Mucosa of stomach (tissue), 1 donor: Measurements from ENCODE around the gene ACY1.

Experiments
- H3K27me3 ChIP-seq: one replicate; pipeline ENCODE4 v1.7.0; 2013; ENCODE audit warnings: mild to moderate bottlenecking, low read length; ENCODE audit not compliant: control insufficient read depth, insufficient read depth
- H3K36me3 ChIP-seq: one replicate; pipeline ENCODE4 v1.7.0; 2013; ENCODE audit warnings: low read length; ENCODE audit not compliant: control insufficient read depth, insufficient read depth
- H3K4me1 ChIP-seq: one replicate; pipeline ENCODE4 v1.7.0; 2013; ENCODE audit warnings: mild to moderate bottlenecking, low read length; ENCODE audit not compliant: control insufficient read depth, insufficient read depth
- H3K4me3 ChIP-seq: one replicate; pipeline ENCODE4 v1.7.0; 2013; ENCODE audit warnings: low read length
- H3K9ac ChIP-seq: one replicate; pipeline ENCODE4 v1.7.0; 2013; ENCODE audit warnings: mild to moderate bottlenecking, low read length, moderate library complexity
- H3K9me3 ChIP-seq: one replicate; pipeline ENCODE4 v1.7.0; 2013; ENCODE audit warnings: mild to moderate bottlenecking, low read length, moderate library complexity; ENCODE audit not compliant: control insufficient read depth
- donor health status: Pancreatic carcinoma.

ACY1 gene

DNA sequence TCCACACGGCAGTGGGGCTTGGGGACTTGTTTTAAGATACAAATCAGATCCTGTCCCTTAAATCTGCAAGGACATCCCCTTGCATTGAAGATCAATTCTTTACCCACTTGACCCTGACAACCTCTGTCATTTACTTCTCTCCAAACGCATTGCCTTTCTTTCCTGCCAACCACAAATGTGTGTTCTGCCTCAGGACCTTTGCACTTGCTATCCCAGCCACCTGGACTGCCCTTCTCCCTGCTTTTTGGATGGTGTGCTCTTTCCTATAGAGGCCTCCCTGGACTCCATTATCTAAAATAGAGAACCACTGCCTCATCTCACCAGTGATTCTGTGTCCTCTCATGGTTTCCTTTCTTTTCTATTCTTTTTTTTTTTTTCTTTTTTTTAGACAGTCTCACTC, 13.8 kb downstream of the ACY1 start:
- H3K27me3 ChIP-seq, result peaks cover 5% of the 10 kb centered on the region
- peaks cover 4% of the 10 kb centered on the region for H3K36me3 ChIP-seq
- H3K9me3 ChIP-seq, result no peaks in the 10 kb centered on the region
- no peak overlapping the region for H3K9ac ChIP-seq
- H3K4me1 ChIP-seq, result peaks cover 23% of the 10 kb centered on the region
- no peak overlapping the region for H3K4me3 ChIP-seq

DNA sequence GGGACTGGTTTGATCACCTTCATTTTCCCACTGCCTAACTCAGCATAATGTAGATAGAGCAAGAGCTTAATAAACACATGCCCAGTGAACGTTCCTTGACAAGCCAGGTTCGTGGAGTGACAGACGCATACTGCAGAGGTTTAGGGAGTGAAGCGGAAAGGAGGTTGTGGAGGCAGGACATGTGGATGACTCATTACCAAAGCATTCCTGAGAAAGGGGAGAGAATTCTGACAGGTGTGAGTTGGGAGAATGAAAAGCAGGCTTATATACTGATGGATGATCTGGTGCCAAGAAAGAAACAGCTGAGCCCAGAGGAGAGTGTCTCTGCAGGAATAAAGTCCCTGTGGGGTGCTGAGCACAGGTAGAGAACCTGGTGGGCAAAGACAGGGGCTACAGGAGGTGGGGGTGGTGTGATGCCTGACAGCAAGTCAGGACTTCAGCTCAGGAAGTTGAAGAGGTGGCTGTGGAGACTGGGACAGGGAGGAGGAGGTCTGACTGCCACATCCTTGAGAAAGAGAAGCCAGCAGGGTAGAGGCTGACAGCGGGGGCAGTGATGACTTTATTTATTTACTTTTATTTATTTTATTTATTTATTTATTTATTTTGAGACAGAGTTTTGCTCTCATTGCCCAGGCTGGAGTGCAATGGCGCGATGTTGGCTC, 14.7 kb downstream of the ACY1 start:
- Histone ChIP-seq H3K9me3 (no peaks in the 10 kb centered on the region), H3K9ac (no peak overlapping the region), H3K4me1 (peaks cover 23% of the 10 kb centered on the region), H3K4me3 (no peak overlapping the region), H3K27me3 (peaks cover 5% of the 10 kb centered on the region), H3K36me3 (peaks cover 4% of the 10 kb centered on the region)

- peaks cover 23% of the 10 kb centered on the region for H3K4me1 ChIP-seq
Measured at GRCh38 chr3:51998774-51999173, 15.4 kb downstream of the ACY1 start.

GRCh38 chr3:51999846-52000245, 16.5 kb downstream of the ACY1 start:
- Histone ChIP-seq H3K36me3 (no peaks in the 10 kb centered on the region), H3K9me3 (no peaks in the 10 kb centered on the region), H3K4me3 (no peak overlapping the region), H3K9ac (peak overlapping the region; percentile 41), H3K4me1 (peaks cover 13% of the 10 kb centered on the region), H3K27me3 (peaks cover 5% of the 10 kb centered on the region)

More at GRCh38 chr3:51998774-51999173, 15.4 kb downstream of the ACY1 start:
- H3K9ac ChIP-seq, result no peak overlapping the region
- H3K27me3 ChIP-seq, result peaks cover 5% of the 10 kb centered on the region
- peaks cover 4% of the 10 kb centered on the region for H3K36me3 ChIP-seq
- H3K4me3 ChIP-seq, result no peak overlapping the region
- H3K9me3 ChIP-seq, result no peaks in the 10 kb centered on the region

GRCh38 chr3:52001443-52001974, 18.2 kb downstream of the ACY1 start:
- H3K9me3 ChIP-seq, result no peaks in the 10 kb centered on the region
- no peak overlapping the region for H3K9ac ChIP-seq
- H3K4me1 ChIP-seq, result peaks cover 20% of the 10 kb centered on the region
- H3K36me3 ChIP-seq, result no peaks in the 10 kb centered on the region
- no peak overlapping the region for H3K4me3 ChIP-seq
- peaks cover 5% of the 10 kb centered on the region for H3K27me3 ChIP-seq

DNA sequence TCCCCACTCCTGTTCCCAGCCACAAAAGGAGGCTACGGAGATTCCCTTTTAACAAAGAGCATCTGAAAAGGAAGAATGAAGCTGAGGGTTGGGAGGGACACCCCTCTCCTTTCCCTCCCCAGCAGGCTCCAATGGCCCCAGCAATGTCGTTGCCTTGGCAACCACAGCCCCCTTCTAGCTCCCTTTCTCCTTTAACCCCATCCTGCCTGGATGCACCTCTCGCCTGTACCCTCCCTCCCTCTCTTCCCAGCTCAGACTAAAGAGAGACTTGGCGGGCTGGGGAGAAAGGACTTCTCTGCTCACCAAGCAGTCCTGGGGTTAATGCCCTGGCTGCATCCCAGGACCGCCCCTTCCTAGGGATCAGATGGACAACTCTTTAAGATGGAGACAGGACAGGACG, 19.4 kb downstream of the ACY1 start:
- Histone ChIP-seq H3K4me3 (no peak overlapping the region), H3K9me3 (no peaks in the 10 kb centered on the region), H3K36me3 (no peaks in the 10 kb centered on the region), H3K27me3 (peaks cover 5% of the 10 kb centered on the region), H3K4me1 (peaks cover 20% of the 10 kb centered on the region), H3K9ac (no peak overlapping the region)

DNA sequence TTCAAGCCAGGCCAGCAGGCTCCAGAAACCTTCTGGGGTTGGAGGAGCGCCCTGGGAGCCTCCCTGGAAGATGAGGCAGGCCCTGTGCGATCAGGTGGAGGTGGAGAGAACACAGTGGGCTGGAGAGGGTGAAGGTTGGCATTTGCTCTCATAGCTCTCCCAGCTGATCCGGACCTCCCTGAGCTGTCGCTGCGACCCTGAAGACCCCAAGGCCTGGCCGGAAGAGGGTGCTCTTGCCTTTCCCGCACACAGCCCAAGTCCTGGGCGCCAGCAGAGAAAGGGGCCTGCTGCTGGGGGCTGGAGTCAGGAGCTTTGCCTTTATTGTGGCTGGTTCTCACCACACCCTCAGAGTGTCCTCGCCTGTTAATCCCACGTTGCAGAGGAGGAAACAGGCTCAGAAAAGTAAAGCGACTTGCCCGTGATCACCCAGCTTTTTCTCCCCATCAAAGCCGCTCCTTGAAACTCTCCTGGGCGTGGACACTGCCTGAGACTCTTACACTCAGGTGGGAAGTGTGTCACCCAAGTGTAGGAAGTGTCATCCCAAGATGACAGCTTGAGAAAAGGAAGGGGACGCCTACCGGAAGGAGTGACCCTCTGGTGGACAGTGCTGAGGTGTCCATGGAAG, 20.9 kb downstream of the ACY1 start:
- Histone ChIP-seq H3K9me3 (no peaks in the 10 kb centered on the region), H3K27me3 (peaks cover 5% of the 10 kb centered on the region), H3K36me3 (no peaks in the 10 kb centered on the region), H3K9ac (no peak overlapping the region), H3K4me1 (peaks cover 20% of the 10 kb centered on the region), H3K4me3 (no peak overlapping the region)

- peaks cover 5% of the 10 kb centered on the region for H3K27me3 ChIP-seq
- H3K4me3 ChIP-seq, result no peak overlapping the region
- H3K9ac ChIP-seq, result no peak overlapping the region
- peaks cover 20% of the 10 kb centered on the region for H3K4me1 ChIP-seq
- no peaks in the 10 kb centered on the region for H3K9me3 ChIP-seq
- no peaks in the 10 kb centered on the region for H3K36me3 ChIP-seq
Measured at GRCh38 chr3:52004906-52005395, 21.6 kb downstream of the ACY1 start.

GRCh38 chr3:52005571-52005986, 22.2 kb downstream of the ACY1 start:
- Histone ChIP-seq H3K27me3 (peaks cover 5% of the 10 kb centered on the region), H3K9ac (no peak overlapping the region), H3K36me3 (no peaks in the 10 kb centered on the region), H3K9me3 (no peaks in the 10 kb centered on the region), H3K4me3 (no peak overlapping the region), H3K4me1 (peaks cover 20% of the 10 kb centered on the region)

- Histone ChIP-seq H3K9me3 (no peaks in the 10 kb centered on the region), H3K36me3 (no peaks in the 10 kb centered on the region), H3K4me3 (no peak overlapping the region), H3K9ac (no peak overlapping the region), H3K27me3 (peaks cover 5% of the 10 kb centered on the region), H3K4me1 (peaks cover 20% of the 10 kb centered on the region)
Measured at GRCh38 chr3:52006017-52006819, 22.9 kb downstream of the ACY1 start.

GRCh38 chr3:52006820-52007133, 23.4 kb downstream of the ACY1 start:
- no peaks in the 10 kb centered on the region for H3K36me3 ChIP-seq
- no peak overlapping the region for H3K9ac ChIP-seq
- no peaks in the 10 kb centered on the region for H3K9me3 ChIP-seq
- H3K27me3 ChIP-seq, result no peaks in the 10 kb centered on the region
- peaks cover 14% of the 10 kb centered on the region for H3K4me1 ChIP-seq
- no peak overlapping the region for H3K4me3 ChIP-seq

GRCh38 chr3:52007291-52007690, 24.0 kb downstream of the ACY1 start:
- H3K9me3 ChIP-seq, result no peaks in the 10 kb centered on the region
- H3K4me3 ChIP-seq, result no peak overlapping the region
- no peak overlapping the region for H3K9ac ChIP-seq
- peaks cover 13% of the 10 kb centered on the region for H3K4me1 ChIP-seq
- no peaks in the 10 kb centered on the region for H3K27me3 ChIP-seq
- no peaks in the 10 kb centered on the region for H3K36me3 ChIP-seq
